Fibroblast of the conjunctiva (primary cell): ENCODE measurements around the gene EPDR1.

Source experiments
- DNase-seq: peaks from one replicate; pipeline ENCODE4 v3.0.0-alpha.2; 2010; ENCODE audit warnings: low read depth

EPDR1 gene

GRCh38 chr7:37920305-37920848 is at the start of gene EPDR1:
Gene EPDR1 (plus strand): TSS chr7:37920640. CDS start chr7:37920940, 300 bp downstream.
- no peak for DNase-seq

DNA sequence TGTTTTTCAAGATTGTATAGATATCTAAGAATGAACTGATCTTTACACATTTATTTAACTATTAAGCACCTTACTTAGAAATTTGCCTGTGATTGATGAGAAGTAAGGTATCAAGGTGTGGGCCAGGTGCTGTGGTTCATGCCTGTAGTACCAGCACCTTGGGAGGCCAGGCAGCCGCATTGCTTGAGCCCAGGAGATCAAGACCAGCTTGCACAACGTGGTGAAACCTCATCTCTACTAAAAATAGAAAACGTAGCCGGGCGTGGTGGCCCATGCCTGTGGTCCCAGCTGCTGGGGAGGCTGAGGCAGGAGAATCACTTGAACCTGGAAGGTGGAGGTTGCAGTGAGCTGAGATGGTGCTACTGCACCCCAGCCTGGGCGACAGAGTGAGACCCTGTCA is 38.4 kb upstream of the EPDR1 start:
- DNase-seq: no peak

DNA sequence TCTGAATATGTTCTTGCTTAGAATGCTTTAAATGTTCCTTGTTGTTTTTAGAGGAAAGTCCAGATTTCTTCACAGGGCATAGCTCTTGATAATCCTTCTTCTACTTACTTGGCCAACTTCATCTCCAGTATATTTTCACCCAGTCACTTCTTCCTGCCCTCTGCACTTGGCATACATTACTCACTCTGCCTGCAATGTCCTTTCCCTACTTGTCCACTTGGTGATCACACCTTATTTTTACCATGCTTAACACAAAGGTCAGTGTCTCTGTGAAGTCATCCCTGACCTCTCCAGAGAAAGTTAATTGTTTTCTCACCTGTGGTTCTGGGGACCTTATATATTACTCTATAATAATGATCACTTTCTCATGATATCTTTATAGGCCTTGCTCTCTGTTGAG is 27.1 kb upstream of the EPDR1 start:
- no peak for DNase-seq

DNA sequence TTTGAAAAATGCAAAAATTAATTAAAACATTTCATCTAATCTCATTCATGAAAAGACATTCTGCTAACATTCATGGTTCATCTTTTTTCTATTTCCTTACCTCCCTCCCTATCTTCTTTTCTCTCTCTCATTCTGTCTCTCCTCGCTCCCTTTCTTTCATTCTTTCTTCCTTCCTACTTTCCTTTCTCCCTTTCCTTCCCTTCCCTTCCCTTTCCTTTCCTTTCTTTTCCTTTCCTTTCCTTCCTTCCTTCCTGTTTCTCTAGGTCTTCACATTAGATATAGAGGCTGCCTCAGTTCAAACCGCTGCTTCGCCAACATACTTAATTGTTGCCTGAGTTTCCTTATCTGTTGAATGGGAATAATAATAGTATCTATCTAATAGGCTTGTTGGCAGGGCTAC is 25.8 kb upstream of the EPDR1 start:
- DNase-seq: no peak

DNA sequence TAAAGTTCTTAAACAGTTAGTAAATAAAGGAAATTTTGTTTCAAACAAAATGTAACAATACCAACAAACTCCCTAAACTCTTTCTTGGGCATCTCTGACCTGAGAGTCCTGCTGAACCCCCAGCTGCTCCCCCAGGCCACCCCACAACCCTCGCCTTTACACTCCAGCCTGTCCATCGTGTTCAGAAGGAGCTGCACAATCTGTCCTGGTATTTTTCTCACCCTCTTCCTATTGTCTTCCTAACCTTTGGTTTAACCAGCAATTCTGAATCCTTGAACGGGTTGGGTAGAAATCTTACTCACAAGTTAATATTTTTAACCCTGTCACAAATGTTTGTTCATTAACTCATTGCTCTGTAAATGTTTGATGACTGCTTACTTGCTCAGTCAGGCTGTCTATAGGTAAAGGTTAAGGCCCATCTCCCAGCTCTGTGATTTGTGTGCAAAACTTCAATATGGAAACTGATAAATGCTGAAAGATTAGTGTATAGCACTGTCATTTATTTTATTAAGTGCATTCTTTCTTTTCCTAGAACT is 20.7 kb upstream of the EPDR1 start:
- DNase-seq: no peak

DNA sequence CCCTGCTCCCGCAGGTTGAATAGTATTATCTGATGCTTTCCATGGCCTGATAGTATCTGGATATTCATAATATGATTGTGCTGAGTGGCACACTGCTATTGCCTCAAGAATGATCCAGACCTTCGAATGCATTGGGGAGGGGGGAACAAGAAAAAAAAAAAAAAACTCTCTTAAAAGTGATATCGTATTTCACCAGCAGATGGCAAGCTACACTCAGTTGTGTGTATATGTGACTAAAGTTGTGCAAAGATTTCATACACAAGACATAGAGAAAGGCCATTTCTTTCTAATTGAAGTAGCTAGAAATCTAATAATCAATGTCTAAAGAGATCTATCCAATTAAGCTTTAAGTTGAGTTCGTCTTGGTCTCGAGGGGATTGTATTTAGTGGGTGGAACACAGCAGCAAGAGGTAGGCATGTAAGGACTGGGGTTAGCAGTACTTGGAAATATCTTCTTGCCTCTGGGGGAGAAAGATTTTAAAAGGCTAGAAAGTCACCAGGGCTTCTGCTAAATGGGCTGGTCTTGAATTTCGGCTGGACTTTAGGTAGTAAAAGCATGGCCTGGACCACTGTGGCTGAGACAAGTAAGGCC is 19.1 kb upstream of the EPDR1 start:
- DNase-seq: peak; percentile 27

DNA sequence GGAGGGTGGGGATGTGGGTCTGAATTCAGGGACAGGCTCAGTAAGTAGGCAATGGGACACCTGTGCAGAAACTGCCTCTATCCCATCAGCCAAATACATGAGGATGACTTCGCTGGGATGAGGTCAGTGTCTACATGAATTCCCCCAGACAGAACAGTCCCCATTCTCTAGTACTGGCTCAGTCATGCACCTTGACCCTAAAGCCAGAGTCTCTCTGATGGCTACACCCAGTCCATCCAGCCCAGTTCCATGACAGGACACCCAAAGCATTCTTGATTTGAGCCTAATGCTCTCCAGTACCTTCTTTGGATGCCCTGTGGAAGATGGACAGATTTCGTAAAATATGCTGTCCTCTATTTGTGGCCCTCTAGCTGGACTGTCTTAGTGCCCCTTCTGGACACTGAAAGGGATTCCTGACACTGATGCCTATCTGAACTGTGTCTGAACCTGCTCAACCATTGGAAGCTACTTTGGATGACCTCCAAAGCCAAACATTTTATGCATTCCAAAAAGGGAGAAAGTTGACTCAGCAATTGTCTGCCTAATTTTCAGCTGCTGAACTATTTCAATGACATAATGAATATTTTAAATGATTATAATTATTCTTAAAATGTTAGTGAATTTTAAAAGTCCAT is 18.4 kb upstream of the EPDR1 start:
- DNase-seq: no peak

GRCh38 chr7:37908221-37908788 is 12.1 kb upstream of the EPDR1 start:
- DNase-seq: peak; percentile 12

GRCh38 chr7:37912756-37913155 is 7.7 kb upstream of the EPDR1 start:
- DNase-seq: no peak

DNA sequence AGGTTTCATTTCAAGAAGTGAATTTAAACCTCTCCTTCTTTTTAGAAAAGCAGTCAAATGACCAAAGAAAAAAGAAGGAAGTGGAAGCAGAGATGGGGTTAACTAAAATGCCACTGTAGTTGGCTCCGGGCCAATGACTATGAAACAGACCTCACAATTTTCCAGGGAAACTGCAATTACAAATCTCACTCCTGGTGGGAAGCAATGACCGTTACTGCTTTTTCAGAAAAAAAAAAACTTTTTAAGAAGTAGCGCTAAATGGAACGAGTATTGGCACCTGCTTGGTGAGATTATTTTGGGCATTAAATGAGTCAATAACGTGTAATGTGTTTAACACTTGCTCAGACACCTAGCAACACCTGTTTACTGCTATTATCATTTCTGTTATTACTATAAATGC is 5.0 kb upstream of the EPDR1 start:
- no peak for DNase-seq

- DNase-seq: no peak
Observed at GRCh38 chr7:37916017-37916672, 4.3 kb upstream of the EPDR1 start.

DNA sequence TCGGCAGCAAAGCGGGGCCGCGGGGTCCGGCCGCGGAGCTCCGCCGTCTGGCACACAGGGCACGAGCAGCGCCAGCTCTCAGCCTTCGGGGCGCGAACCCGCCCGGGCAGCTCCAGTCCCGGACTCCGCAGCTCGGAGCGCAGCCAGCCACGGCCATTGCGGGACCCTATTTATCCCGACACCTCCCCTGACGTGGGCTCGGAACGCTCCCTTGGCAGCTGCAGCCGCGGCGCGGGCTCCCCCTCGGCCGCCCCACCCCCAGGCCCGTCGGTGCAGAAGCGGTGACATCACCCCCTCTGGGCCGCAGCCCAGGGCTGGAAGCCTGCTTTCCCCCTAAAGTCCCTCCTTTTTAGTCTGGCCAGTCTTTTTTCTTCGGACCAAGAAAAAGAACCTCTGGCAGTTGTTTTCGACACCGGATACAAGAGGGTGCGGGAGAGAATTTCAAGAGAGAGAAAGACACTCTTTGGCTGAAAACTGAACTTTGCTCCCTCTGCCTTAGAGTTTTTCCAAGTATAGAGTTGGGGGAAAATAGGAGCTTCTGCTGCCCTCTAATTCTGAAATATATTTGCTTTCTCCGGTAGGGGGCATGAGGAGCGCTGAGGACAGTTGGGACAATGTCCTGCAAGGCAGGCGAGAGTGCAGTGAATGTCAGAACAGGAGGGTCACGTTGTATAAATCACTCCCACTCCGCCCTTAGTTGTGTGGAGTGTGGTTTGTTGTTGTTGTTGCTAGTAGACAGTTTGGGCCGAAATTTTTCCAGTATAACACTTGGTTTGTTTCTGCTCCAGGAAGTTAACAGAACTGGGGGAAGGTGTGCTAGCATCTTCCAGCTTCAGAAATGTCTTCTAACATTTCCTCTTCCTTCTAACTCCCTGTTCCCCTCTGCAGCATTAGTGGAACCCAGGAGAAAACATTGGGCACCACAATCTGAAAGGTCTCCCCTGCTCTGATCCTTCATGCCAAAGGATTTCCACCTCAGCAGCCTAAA is 3.5 kb upstream of the EPDR1 start, which contains the start of gene SFRP4:
TSS of gene SFRP4 (minus strand) at position 145 of the 988 bp plus-strand sequence. CDS start 280 bp downstream, outside the sequence.
- DNase-seq: peak; percentile 20

GRCh38 chr7:37918526-37918925 is 1.9 kb upstream of the EPDR1 start:
- no peak for DNase-seq

DNA sequence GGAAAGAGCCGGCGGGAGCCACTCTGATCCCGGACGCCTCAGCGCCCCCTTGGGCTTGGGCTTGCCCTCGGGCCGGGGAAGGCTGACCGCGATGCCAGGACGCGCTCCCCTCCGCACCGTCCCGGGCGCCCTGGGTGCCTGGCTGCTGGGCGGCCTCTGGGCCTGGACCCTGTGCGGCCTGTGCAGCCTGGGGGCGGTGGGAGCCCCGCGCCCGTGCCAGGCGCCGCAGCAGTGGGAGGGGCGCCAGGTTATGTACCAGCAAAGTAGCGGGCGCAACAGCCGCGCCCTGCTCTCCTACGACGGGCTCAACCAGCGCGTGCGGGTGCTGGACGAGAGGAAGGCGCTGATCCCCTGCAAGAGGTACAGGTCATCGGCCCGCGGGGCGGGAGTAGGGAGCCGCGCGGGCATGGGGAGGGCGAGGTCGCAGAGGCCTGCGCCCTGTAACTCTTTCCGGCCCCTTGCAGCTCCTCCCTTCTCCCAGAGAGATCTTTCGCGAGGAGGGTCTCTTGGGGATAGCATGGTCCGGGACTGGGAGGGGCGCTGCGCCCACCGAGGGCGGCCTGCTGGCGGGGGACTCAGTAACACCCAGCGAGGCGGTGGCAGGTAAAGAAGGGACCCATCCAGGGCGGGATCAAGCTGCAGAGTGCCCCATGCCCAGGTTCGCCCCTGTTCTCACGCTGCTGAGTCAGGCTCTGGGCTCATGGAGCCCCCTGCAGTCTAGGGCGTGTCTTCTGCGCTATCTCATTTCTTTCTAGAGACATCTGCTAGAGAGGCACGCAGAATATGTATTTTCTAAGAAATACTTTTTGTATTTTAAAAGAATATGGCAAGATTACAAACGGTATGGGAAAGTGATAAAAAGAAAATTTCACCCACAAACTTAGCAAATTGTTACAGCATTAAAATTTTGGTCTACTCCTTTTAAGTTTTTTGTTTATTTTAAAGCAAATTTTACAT is 687 bp downstream of the EPDR1 start:
- no peak for DNase-seq

- no peak for DNase-seq
Observed at GRCh38 chr7:37921876-37922275, 1.4 kb downstream of the EPDR1 start.

- DNase-seq: no peak
Observed at GRCh38 chr7:37923996-37924395, 3.6 kb downstream of the EPDR1 start.

DNA sequence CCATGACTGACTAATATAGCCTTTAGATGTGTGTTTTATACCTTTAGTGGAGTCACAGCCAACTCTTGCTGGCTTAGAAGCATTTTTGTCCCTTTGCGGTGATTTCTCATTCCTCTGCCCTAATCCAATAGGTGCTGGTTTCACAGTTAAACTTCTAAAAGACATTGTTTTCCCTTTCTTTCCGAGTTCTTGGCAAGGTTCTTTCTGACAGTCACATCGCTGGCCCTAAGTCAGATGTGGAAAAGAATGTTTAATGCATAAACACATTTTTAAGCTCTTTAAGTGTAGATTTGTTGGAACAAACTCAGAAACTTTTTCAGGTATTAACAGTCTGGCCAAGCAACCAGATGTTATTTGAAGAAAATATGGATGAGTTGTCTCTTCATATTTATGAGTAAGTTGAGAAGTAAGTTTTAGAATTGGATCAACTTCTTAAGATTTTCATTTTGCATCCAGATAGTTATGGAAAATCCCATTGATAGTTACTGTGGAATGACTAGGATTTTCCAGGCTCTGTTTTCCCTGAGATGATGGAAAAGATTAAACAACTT is 4.1 kb downstream of the EPDR1 start:
- no peak for DNase-seq

DNA sequence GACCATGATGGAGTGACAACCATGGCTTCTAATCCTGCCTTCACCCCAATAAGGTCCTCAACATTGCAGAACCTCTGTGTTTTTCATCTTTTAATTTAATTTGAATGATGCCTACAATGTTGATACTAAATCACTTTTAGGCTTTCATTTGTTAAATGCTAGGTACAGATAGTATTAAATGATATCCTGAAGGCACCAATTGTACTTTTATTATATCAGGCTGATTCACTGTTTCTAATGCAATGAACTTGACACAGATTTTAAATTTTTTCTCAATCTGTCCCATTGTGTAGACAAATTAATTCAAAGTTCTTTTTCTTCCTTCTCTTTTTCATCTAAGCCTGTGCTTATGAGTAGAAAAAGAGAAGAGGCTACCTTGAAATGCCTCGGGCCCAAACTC is 5.2 kb downstream of the EPDR1 start:
- no peak for DNase-seq

DNA sequence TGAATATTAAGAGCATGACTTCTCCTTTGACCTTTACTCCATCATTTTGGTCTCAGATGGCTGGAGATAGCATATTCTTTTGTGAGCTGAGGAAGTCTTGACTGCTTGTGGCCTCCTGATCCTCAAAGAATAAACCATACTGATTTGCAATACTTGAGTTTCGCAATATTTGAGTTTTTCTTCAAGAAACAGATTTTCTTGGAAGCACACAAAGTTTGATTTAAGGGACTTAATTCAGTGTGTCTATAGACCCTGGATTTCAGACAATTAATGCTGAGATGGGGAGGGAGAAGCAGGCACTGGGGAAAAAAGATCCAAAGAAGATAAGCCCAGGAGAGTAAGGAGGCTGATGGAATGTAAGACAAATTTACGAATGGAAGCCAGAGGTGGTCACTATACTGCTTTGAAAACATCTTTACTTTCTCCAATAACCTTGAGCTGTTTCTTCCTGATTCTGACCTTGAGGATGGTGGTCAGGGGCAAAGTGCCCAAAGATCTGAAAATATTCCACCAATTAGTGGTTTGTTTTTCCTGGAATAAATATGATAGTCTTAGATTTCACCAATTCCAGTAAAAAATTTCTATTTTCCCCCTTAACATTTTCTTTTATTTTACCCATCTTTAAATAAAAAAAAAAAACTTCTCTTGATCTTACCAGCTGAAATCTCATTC is 7.5 kb downstream of the EPDR1 start:
- DNase-seq: no peak
